K562 (cell line): ENCODE data around the gene TET2. TPM values are rescaled to one million over a fixed set of nuclear protein-coding genes. Genes with fewer than 3 reads are reported as not detected.

Source experiments
- ATAC-seq: fragments of 200-7000 bp; cut with Tn5 transposase; 3 replicates; pipeline ENCODE4 v1.9.1; 2020; ENCODE audit warnings: moderate library complexity
- BruUV-seq: library from RNA; stranded (reverse); fragments of 400-500 nt; replicated peaks from 2 replicates; lab custom pipeline; 2021; lab: Mats Ljungman, UMichigan
- CTCF ChIA-PET: fragments of 300-600 bp; formaldehyde crosslinking; extraction: SDS; loops from one replicate; lab custom pipeline; 2021; ENCODE audit warnings: low intra/inter-chr PET ratio; lab: Yijun Ruan, JAX
- POLR2A ChIA-PET: fragments of 300-600, 350-650 bp; sonication (Branson Sonifier 250); formaldehyde crosslinking; extraction: SDS; loops from one replicate; lab custom pipeline; 2021; ENCODE audit warnings: antibody characterized with exemption, inconsistent platforms; lab: Yijun Ruan, JAX
- DNase-seq, 4 experiments: peaks; one replicate each; pipeline versions ENCODE4 v3.0.0 to v3.0.0-alpha.2; 2011 to 2018; ENCODE audit warnings: low spot score in 3 of 4, mixed read lengths in 3 of 4; ENCODE audit errors: extremely low read depth in 1 of 4
- FAIRE-seq: peaks from 2 replicates; lab custom pipeline; 2011; peaks lifted over from hg19 to GRCh38; lab: Jason Lieb, UNC
- H2AFZ ChIP-seq: 2 replicates; pipeline ENCODE4 v1.6.0; 2011; ENCODE audit warnings: low read depth, low read length, control low read depth, inconsistent platforms
- H3K27ac ChIP-seq: fragments of 200-600 bp; 3 replicates; pipeline ENCODE4 v1.8.0; 2011; ENCODE audit warnings: low read depth, mild to moderate bottlenecking, control low read depth, inconsistent platforms, low read length, moderate library complexity, mixed read lengths; ENCODE audit errors: extremely low read depth
- H3K27me3 ChIP-seq, 2 experiments: fragments of 300-600 bp in 1 of 2; 2 replicates in 1 of 2; 3 replicates in 1 of 2; pipeline versions ENCODE4 v1.6.0 to v1.8.0; 2011; ENCODE audit warnings: inconsistent platforms in 2 of 2, low read length in 2 of 2, mild to moderate bottlenecking in 1 of 2, mixed read lengths in 1 of 2, moderate library complexity in 1 of 2; ENCODE audit not compliant: control insufficient read depth in 2 of 2, insufficient read depth in 2 of 2
- H3K36me3 ChIP-seq: fragments of 300-600 bp; 3 replicates; pipeline ENCODE4 v1.8.0; 2011; ENCODE audit warnings: mild to moderate bottlenecking, low read length, inconsistent platforms; ENCODE audit not compliant: control insufficient read depth, insufficient read depth
- H3K4me1 ChIP-seq, 2 experiments: fragments of 200-600 bp in 1 of 2; replicated peaks in 1 of 2; 2 replicates in 1 of 2; 3 replicates in 1 of 2; pipeline versions ENCODE4 v1.5.1 to v1.8.0; 2011; ENCODE audit warnings: inconsistent platforms in 2 of 2, low read length in 2 of 2, mild to moderate bottlenecking in 1 of 2, mixed read lengths in 1 of 2, moderate library complexity in 1 of 2; ENCODE audit not compliant: control insufficient read depth in 2 of 2, insufficient read depth in 2 of 2
- H3K4me2 ChIP-seq: 2 replicates; pipeline ENCODE4 v1.6.1; 2011; ENCODE audit warnings: low read length, control low read depth, inconsistent platforms, mixed read lengths; ENCODE audit not compliant: insufficient read depth
- H3K4me3 ChIP-seq: fragments of 200-600 bp; sonication (generic), shearing (Covaris generic); 2 replicates; pipeline ENCODE4 v1.5.1; 2016; ENCODE audit warnings: control low read depth, inconsistent platforms
- H3K79me2 ChIP-seq: fragments of 200-600 bp; 3 replicates; pipeline ENCODE4 v1.8.0; 2011; ENCODE audit warnings: low read length, inconsistent platforms; ENCODE audit not compliant: control insufficient read depth, insufficient read depth
- H3K9ac ChIP-seq, 2 experiments: 2 replicates each; pipeline versions ENCODE4 v1.6.0 to v1.6.1; 2011; ENCODE audit warnings: low read depth in 2 of 2, low read length in 2 of 2, control low read depth in 1 of 2, inconsistent platforms in 1 of 2, mild to moderate bottlenecking in 1 of 2, mixed read lengths in 1 of 2; ENCODE audit not compliant: insufficient read depth in 1 of 2
- H3K9me1 ChIP-seq: one replicate; pipeline ENCODE4 v1.6.0; 2011; ENCODE audit warnings: inconsistent platforms, mild to moderate bottlenecking, low read length, moderate library complexity; ENCODE audit not compliant: control insufficient read depth, insufficient read depth
- H3K9me3 ChIP-seq: replicated peaks from 2 replicates; pipeline ENCODE4 v1.5.1; 2011; ENCODE audit warnings: low read depth, low read length, inconsistent platforms; ENCODE audit not compliant: control insufficient read depth, insufficient read depth
- H4K20me1 ChIP-seq: replicated peaks from 2 replicates; pipeline ENCODE4 v1.6.1; 2011; ENCODE audit warnings: low read length, inconsistent platforms, mixed read lengths; ENCODE audit not compliant: control insufficient read depth, insufficient read depth
- CTCFL ChIP-seq: IDR thresholded peaks from 2 replicates; pipeline ENCODE4 v1.6.1; 2011; ENCODE audit warnings: borderline replicate concordance, low read depth, mild to moderate bottlenecking, moderate library complexity, low read length; ENCODE audit not compliant: insufficient read depth, poor library complexity, severe bottlenecking
- NFATC3 ChIP-seq: fragments of 450-650 bp; IDR thresholded peaks from 2 replicates; pipeline ENCODE4 v1.6.1; 2017; ENCODE audit warnings: mild to moderate bottlenecking
- ZHX1 ChIP-seq: fragments of 150-350 bp; conservative IDR thresholded peaks from 2 replicates; pipeline ENCODE4 v1.6.1; 2014; ENCODE audit warnings: low read length
- ZKSCAN8 ChIP-seq: fragments of 200-800 bp; sonication (Bioruptor generic); IDR thresholded peaks from 2 replicates; pipeline ENCODE4 v1.6.1; 2016; ENCODE audit warnings: missing genetic modification characterization, missing compliant biosample characterization
- in situ Hi-C: fragments of 300-500 bp; cut with MboI; formaldehyde crosslinking; loops from 4 replicates; pipeline ENCODE4 v1.15.0; 2018; ENCODE audit warnings: inconsistent platforms, mixed read lengths
- intact Hi-C: fragments of 100-400 bp; cut with micrococcal nuclease; formaldehyde crosslinking; loops from 2 replicates; pipeline ENCODE4 v1.14.2; 2022
- polyA plus RNA-seq, 8 experiments: library from polyadenylated mRNA; depleted of rRNA in 4 of 8; stranded (reverse) in 5 of 8; unstranded in 3 of 8; fragments of >200 nt; fragmentation: Nextera tagmentation in 2 of 8; fragmentation: Illumina TruSeq in 1 of 8; extraction: Ambion mirVana in 2 of 8; extraction: Trizol in 1 of 8; gene quantifications; 2 replicates each; pipeline versions ENCODE4 v1.2.1 to v1.2.3, GENCODE V29; 2011 to 2014; ENCODE audit warnings: inconsistent platforms in 1 of 8, missing spikeins in 1 of 8
- total RNA-seq, 7 experiments: library from RNA; depleted of rRNA in 6 of 7; stranded (reverse); fragments of >200 nt in 6 of 7; fragmentation: Illumina TruSeq in 2 of 7; extraction: Trizol in 2 of 7; gene quantifications; 2 replicates each; pipeline versions ENCODE4 v1.2.1 to v1.2.3, GENCODE V29; 2011 to 2021; ENCODE audit warnings: low replicate concordance in 1 of 7
- TF ChIP-seq, protein P1 (sequence below): fragments of 450-650 bp; IDR thresholded peaks from 2 replicates; pipeline ENCODE4 v1.6.1; 2017; ENCODE audit warnings: antibody characterized with exemption, mild to moderate bottlenecking

Gene TET2
- total and polyA plus RNA-seq, 9 of the 15 experiments (the other 6 are each of a cell fraction or from before 2014, with no cell fraction given): 0.80 to 11.1 (median 4.9) TPM

GRCh38 chr4:105149771-105150170 is 3.1 kb downstream of the TET2 start (continued):
- TF ChIP-seq, protein P1, sequence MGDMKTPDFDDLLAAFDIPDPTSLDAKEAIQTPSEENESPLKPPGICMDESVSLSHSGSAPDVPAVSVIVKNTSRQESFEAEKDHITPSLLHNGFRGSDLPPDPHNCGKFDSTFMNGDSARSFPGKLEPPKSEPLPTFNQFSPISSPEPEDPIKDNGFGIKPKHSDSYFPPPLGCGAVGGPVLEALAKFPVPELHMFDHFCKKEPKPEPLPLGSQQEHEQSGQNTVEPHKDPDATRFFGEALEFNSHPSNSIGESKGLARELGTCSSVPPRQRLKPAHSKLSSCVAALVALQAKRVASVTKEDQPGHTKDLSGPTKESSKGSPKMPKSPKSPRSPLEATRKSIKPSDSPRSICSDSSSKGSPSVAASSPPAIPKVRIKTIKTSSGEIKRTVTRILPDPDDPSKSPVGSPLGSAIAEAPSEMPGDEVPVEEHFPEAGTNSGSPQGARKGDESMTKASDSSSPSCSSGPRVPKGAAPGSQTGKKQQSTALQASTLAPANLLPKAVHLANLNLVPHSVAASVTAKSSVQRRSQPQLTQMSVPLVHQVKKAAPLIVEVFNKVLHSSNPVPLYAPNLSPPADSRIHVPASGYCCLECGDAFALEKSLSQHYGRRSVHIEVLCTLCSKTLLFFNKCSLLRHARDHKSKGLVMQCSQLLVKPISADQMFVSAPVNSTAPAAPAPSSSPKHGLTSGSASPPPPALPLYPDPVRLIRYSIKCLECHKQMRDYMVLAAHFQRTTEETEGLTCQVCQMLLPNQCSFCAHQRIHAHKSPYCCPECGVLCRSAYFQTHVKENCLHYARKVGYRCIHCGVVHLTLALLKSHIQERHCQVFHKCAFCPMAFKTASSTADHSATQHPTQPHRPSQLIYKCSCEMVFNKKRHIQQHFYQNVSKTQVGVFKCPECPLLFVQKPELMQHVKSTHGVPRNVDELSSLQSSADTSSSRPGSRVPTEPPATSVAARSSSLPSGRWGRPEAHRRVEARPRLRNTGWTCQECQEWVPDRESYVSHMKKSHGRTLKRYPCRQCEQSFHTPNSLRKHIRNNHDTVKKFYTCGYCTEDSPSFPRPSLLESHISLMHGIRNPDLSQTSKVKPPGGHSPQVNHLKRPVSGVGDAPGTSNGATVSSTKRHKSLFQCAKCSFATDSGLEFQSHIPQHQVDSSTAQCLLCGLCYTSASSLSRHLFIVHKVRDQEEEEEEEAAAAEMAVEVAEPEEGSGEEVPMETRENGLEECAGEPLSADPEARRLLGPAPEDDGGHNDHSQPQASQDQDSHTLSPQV: no peak
- TF ChIP-seq NFATC3: no peak
- no peak for TF ChIP-seq ZHX1
- TF ChIP-seq, all 486 proteins: peak for 0

DNA sequence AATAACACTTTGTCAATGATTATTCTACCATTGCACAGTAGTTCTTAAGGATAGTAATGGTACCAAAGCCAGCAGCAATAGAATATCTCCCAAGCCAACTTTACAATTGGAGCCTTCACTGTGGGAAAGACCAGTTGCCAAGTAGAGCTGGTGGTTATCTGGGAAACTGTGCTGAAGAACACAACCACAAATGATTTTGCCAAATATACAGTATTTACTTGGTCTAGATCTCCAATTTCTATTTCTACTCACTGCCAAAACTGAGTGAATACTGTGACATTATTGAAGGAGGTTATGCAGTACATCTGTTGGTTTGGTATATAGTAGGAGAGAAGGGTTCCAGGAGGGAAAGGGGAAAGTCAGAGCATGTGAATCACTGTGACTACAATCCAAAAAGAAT is 3.8 kb downstream of the TET2 start:
- FAIRE-seq (no peak), DNase-seq (no peak), ATAC-seq (no peak)
- no peak overlapping the region for H3K4me2 ChIP-seq
- H2AFZ ChIP-seq: no peak overlapping the region
- H3K79me2 ChIP-seq: peaks cover 52% of the 10 kb centered on the region
- no peaks in the 10 kb centered on the region for H3K36me3 ChIP-seq
- H3K27me3 ChIP-seq: no peaks in the 10 kb centered on the region
- CTCF ChIA-PET: no interaction called here
- H3K9me3 ChIP-seq: no peaks in the 10 kb centered on the region
- H3K4me1 ChIP-seq: peaks cover 5 to 7% of the 10 kb centered on the region in 2 experiments; a peak in 4 of 5 replicates
- no TSS peak for BruUV-seq
- H3K27ac ChIP-seq: no peak overlapping the region
- no peak overlapping the region for H3K4me3 ChIP-seq
- intact Hi-C loops: no loop called here
- in situ Hi-C loops: no loop called here
- POLR2A ChIA-PET: interaction anchor here (1.0 to 1.3 kb wide), 2 partner anchors 11 to 13 kb away, joined by 3 read pairs; no protein-coding TSS in a partner anchor
- no peaks in the 10 kb centered on the region for H4K20me1 ChIP-seq
- no peak overlapping the region for H3K9ac ChIP-seq
- no peaks in the 10 kb centered on the region for H3K9me1 ChIP-seq
- TF ChIP-seq CTCFL (no peak), ZKSCAN8 (CRISPR knock-in tag) (no peak)
